ENCODE measurements around the gene THADA. TPM values are rescaled to one million over a fixed set of nuclear protein-coding genes. Genes with fewer than 3 reads are reported as not detected.
A peak's percentile ranks its signal among the peaks of the same experiment; 100 is the strongest.

THADA gene
- total and polyA plus RNA-seq, 2 experiments from 2014 or later = 10.8 to 18.8 TPM

- Histone ChIP-seq H3K79me2 (peaks cover 11% of the 10 kb centered on the region), H3K9me3 (ENCODE audit: low read depth) (no peaks in the 10 kb centered on the region), H2AFZ (no peak overlapping the region), H3K27ac (peak overlapping the region; percentile 100), H4K20me1 (ENCODE audit: insufficient read depth, poor library complexity, severe bottlenecking) (no peaks in the 10 kb centered on the region), H3K36me3 (replicated peaks; ENCODE audit: insufficient read depth, low read depth) (no peaks in the 10 kb centered on the region), H3K27me3 (no peaks in the 10 kb centered on the region), H3K4me2 (peak overlapping the region; percentile 77), H3K4me1 (ENCODE audit: insufficient read depth) (peaks cover 38% of the 10 kb centered on the region), H3K4me3 (no peak overlapping the region), H3K9me2 (replicated peaks; ENCODE audit: insufficient read depth) (no peaks in the 10 kb centered on the region)
- peak; percentile 62 for DNase-seq (ENCODE audit: low spot score)
- WGBS (ENCODE audit: low lambda C conversion rate, missing lambda C conversion rate) = 39% methylated on average over 11 of the region's 11 CpGs
- TF ChIP-seq EZH2 (IDR thresholded peaks at IDR 0.05; ENCODE audit: borderline replicate concordance) (no peak), EZH2phosphoT487 (IDR thresholded peaks at IDR 0.05; ENCODE audit: low read depth, severe bottlenecking, unreplicated experiment) (no peak)
- TF ChIP-seq, protein P1, sequence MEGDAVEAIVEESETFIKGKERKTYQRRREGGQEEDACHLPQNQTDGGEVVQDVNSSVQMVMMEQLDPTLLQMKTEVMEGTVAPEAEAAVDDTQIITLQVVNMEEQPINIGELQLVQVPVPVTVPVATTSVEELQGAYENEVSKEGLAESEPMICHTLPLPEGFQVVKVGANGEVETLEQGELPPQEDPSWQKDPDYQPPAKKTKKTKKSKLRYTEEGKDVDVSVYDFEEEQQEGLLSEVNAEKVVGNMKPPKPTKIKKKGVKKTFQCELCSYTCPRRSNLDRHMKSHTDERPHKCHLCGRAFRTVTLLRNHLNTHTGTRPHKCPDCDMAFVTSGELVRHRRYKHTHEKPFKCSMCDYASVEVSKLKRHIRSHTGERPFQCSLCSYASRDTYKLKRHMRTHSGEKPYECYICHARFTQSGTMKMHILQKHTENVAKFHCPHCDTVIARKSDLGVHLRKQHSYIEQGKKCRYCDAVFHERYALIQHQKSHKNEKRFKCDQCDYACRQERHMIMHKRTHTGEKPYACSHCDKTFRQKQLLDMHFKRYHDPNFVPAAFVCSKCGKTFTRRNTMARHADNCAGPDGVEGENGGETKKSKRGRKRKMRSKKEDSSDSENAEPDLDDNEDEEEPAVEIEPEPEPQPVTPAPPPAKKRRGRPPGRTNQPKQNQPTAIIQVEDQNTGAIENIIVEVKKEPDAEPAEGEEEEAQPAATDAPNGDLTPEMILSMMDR (IDR thresholded peaks at IDR 0.05; ENCODE audit: poor library complexity) = no peak
Observed at GRCh38 chr2:43217228-43218154, 378.3 kb downstream of the THADA start.

- Histone ChIP-seq H3K27ac (peak overlapping the region; percentile 100), H4K20me1 (ENCODE audit: insufficient read depth, poor library complexity, severe bottlenecking) (no peaks in the 10 kb centered on the region), H3K9me3 (ENCODE audit: low read depth) (no peaks in the 10 kb centered on the region), H3K36me3 (replicated peaks; ENCODE audit: insufficient read depth, low read depth) (no peaks in the 10 kb centered on the region), H3K9me2 (replicated peaks; ENCODE audit: insufficient read depth) (no peaks in the 10 kb centered on the region), H3K79me2 (peaks cover 6% of the 10 kb centered on the region), H2AFZ (no peak overlapping the region), H3K4me2 (no peak overlapping the region), H3K4me3 (no peak overlapping the region), H3K27me3 (no peaks in the 10 kb centered on the region), H3K4me1 (ENCODE audit: insufficient read depth) (peaks cover 38% of the 10 kb centered on the region)
- DNase-seq (ENCODE audit: low spot score) = no peak
- 98% methylated on average over 8 of the region's 8 CpGs for WGBS (ENCODE audit: low lambda C conversion rate, missing lambda C conversion rate)
- TF ChIP-seq, protein P1 (IDR thresholded peaks at IDR 0.05; ENCODE audit: poor library complexity) = no peak
- TF ChIP-seq EZH2 (IDR thresholded peaks at IDR 0.05; ENCODE audit: borderline replicate concordance) = no peak
- no peak for TF ChIP-seq EZH2phosphoT487 (IDR thresholded peaks at IDR 0.05; ENCODE audit: low read depth, severe bottlenecking, unreplicated experiment)
Observed at GRCh38 chr2:43216629-43217028, 379.2 kb downstream of the THADA start.

GRCh38 chr2:43215673-43216255 lies 380.1 kb downstream of the THADA start:
- H3K36me3 ChIP-seq (replicated peaks; ENCODE audit: insufficient read depth, low read depth) = no peaks in the 10 kb centered on the region
- no peak overlapping the region for H3K4me3 ChIP-seq
- WGBS (ENCODE audit: low lambda C conversion rate, missing lambda C conversion rate) = 83% methylated on average over 6 of the region's 6 CpGs
- no peaks in the 10 kb centered on the region for H3K9me2 ChIP-seq (replicated peaks; ENCODE audit: insufficient read depth)
- H3K27me3 ChIP-seq = no peaks in the 10 kb centered on the region
- H4K20me1 ChIP-seq (ENCODE audit: insufficient read depth, poor library complexity, severe bottlenecking) = no peaks in the 10 kb centered on the region
- no peak overlapping the region for H3K27ac ChIP-seq
- H3K4me2 ChIP-seq = no peak overlapping the region
- H2AFZ ChIP-seq = no peak overlapping the region
- H3K9me3 ChIP-seq (ENCODE audit: low read depth) = no peaks in the 10 kb centered on the region
- no peak for TF ChIP-seq EZH2phosphoT487 (IDR thresholded peaks at IDR 0.05; ENCODE audit: low read depth, severe bottlenecking, unreplicated experiment)
- no peak for TF ChIP-seq EZH2 (IDR thresholded peaks at IDR 0.05; ENCODE audit: borderline replicate concordance)
- TF ChIP-seq, protein P1 (IDR thresholded peaks at IDR 0.05; ENCODE audit: poor library complexity) = no peak
- no peak for DNase-seq (ENCODE audit: low spot score)
- H3K79me2 ChIP-seq = peaks cover 6% of the 10 kb centered on the region
- peaks cover 39% of the 10 kb centered on the region for H3K4me1 ChIP-seq (ENCODE audit: insufficient read depth)

All from hepatocyte (in vitro differentiated cells).